Stimulated activated CD4-positive, alpha-beta T cell treated with anti-CD3 and anti-CD28 coated beads, Interleukin-2, amount 100 ng/mL, for 4 hours (primary cell): ENCODE data around the gene PNLIPRP3.
"Not testable (repeated sequence)": the region's sequence is repeated elsewhere in the genome, so short reads cannot be mapped to it uniquely, and the experiment has no call there.

Source experiments
- DNase-seq: peaks from one replicate; pipeline ENCODE4 v3.0.0-alpha.2; 2020; ENCODE audit warnings: low read depth

Gene PNLIPRP3

DNA sequence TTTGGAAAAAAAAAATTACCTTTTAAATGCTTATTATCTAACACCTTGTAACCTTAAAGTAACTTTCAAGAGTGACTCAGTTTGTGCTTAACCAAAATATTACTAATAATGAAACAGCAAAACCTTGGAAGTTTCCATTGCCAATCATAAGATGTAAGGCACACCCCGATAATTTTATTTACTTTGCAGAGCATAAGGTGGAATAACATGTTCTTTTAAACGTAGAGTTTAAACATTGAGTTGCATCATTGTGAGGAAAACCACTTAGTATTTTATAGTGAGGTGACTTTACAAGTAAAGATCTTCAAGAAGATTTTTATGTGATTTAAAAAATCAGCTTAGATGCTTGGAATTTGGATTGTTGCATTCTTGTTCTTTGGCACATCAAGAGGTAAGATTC is at the start of gene PNLIPRP3:
Gene PNLIPRP3 (plus strand): TSS at position 177 of the 400 bp plus-strand sequence. CDS start 166 bp downstream, at position 343.
- no peak for DNase-seq

DNA sequence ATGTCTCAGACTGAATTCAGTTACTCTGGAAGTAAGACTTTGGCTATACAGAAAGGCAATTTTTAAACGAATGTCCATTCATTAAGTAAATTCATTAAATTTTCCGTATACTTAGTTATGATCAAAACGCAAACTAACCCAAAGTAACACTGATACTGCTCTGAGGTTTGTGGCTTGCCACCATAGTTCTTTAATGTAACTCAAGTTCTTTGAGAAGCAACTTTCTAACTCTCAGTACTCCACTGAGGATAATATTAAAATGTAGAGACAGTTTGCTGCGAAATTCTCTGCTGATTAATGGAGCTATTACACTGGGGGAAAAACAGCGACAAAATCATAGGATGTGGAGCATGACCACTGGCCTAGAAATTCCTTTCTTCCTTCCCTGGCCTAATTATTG is 45.4 kb upstream of the PNLIPRP3 start:
- no peak for DNase-seq

DNA sequence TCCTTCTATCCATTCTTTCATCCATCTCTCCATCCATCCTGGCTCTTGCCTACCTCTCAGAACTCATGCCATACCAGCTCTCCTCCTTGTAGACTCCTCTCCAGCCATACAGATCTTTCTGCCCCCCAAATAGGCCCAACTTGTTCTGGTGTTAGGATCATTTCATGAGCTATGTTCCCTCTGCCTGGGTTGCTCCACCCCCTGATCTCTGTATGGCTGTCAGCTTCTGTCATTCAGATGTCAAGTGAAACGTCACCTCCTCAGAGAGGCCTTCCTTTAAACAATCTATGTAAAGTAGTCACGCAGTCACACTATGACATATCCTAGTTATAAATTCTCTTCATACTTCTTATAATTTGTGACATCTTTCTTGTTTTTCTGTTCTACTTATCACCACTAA is 42.3 kb upstream of the PNLIPRP3 start:
- DNase-seq = no peak

DNA sequence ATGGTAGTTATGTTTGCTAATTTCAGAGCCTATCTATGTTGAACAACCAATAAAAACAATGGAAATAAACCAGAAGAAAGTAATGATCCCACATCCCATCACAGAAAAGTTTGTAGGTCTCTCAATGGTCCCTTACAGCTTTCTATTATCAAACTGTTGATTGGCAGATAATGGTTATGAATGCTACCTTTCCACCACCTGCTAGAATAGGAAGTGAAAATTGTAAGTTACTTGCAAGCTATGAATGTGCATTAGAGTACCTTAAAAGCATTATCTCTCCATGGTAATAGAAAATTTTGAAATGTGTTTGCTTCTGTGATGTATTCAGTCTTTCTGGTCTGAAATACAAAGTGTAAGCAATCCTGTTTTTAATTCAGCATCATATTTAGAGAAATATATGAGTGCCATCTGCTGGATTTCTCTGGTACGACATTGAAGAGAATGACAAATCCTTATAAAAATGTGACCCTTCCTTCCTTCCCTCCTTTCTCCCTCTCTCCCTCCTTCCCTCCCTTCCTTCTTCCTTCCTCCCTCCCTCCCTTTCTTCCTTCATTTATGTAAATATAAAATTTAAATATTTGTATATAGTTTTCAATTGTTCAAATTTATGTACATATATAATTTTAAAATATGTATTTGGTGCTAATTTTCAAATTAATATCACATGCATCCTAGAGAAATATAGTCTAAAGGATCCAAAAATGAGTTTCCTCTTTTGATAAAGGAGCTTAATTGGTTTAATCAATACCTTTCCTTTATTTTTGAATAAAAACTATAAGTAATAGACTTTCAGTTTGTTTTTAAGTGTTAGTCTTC is 41.4 kb upstream of the PNLIPRP3 start:
- no peak for DNase-seq

DNA sequence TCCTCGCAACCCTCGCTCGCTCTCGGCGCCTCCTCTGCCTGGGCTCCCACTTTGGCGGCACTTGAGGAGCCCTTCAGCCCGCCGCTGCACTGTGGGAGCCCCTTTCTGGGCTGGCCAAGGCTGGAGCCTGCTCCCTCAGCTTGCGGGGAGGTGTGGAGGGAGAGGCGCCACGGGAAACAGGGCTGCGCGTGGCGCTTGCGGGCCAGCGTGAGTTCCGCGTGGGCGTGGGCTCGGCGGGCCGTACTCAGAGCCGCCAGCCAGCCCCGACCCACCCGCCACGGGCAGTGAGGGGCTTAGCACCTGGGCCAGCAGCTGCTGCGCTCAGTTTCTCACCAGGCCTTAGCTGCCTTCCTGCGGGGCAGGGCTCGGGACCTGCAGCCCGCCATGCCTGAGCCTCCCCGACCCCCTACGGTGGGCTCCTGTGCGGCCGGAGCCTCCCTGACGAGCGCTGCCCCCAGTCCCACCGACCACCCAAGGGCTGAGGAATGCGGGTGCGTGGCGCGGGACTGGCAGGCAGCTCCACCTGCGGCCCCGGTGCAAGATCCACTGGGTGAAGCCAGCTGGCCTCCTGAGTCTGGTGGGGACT is 34.3 kb upstream of the PNLIPRP3 start:
- not testable (repeated sequence) for DNase-seq

- DNase-seq = no peak
Observed at GRCh38 chr10:116395223-116395985, 32.2 kb upstream of the PNLIPRP3 start.

GRCh38 chr10:116398224-116398623 is 29.4 kb upstream of the PNLIPRP3 start:
- DNase-seq = no peak

- DNase-seq = no peak
Observed at GRCh38 chr10:116402858-116403257, 24.8 kb upstream of the PNLIPRP3 start.

GRCh38 chr10:116403740-116404250 is 23.9 kb upstream of the PNLIPRP3 start:
- DNase-seq = no peak

DNA sequence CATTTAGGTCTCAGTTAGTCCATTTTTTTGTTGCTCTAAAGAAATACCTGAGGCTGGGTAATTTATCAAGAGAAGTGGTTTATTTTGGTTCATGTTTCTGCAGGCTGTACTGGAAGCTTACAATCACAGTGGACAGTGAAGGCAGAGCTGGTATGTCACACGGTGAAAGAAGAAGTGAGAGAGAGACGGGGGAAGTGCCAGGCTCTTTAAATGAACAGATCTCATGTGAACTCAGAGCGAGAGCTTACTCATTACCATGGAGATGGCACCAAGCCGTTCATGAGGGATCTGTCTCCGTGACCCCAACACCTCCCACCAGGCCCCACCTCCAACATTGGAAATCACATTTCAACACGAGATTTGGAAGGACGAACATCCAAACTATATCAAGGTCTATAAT is 18.9 kb upstream of the PNLIPRP3 start:
- no peak for DNase-seq

- DNase-seq = no peak
Observed at GRCh38 chr10:116410351-116410750, 17.3 kb upstream of the PNLIPRP3 start.

DNA sequence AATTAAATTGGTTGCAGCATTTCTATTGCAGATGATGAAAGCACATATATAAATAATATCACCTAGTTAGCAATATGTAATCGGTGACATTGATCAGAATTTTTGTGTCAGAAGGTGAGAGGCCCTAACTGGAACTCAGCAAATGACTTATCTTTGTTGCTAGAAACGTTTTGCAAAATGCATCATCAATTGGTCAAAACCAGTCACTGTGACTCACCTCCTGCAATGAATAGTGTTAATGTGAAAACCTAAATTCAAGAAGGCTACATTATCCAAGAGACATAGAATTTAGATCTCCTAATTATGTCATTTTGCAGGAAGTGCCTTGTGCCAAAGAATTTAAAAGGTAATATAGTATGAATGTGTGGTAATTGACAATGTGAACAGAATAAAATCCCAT is 9.8 kb upstream of the PNLIPRP3 start:
- no peak for DNase-seq

DNA sequence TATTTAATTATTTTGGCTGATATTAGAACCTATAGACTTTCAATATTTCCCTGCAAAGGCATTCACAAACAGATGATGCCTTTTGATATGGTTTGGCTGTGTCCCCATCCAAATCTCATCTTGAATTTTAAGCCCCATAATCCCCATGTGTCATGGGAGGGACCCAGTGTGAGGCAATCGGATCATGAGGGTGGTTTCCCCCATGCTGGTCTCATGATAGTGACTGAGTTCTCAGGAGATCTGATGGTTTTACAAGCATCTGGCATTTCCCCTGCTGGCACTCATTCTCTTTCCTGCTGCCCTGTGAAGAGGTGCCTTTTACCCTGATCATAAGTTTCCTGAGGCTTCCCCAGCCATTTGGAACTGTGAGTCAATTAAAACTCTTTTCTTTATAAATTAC is 9.3 kb upstream of the PNLIPRP3 start:
- DNase-seq = no peak

GRCh38 chr10:116421815-116422214 is 5.8 kb upstream of the PNLIPRP3 start:
- no peak for DNase-seq

DNA sequence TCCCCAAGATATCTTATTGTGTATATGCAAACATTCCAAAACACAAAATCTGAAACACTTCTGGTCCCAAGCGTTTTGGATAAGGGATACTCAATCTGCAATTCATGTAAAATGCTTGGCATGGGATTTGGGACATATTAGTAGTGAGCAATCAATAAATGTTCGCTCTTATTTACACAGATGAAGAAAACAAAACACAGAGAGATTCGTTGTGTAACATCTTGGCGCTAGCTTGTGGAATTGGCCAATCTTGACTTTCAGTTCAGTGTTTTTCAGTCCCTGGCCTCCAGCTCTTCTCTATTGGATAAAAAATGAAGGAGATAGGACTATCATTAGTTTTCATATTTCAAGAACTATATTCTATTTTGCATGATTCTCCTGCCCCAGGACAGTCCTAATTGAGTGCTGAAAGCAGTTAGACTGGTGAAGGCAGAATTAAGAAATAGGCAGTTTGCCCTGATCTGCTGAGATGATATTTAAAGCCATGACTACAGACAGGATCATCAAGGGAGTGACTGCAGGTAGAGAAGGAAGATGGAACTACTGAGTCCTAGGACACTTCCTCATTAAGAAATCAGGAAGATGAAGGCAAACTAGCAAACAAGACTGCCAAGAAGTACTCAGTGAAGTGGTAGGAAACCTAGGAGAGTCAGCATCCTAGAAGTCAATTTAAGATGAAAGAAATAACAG is 1.8 kb downstream of the PNLIPRP3 start:
- no peak for DNase-seq

DNA sequence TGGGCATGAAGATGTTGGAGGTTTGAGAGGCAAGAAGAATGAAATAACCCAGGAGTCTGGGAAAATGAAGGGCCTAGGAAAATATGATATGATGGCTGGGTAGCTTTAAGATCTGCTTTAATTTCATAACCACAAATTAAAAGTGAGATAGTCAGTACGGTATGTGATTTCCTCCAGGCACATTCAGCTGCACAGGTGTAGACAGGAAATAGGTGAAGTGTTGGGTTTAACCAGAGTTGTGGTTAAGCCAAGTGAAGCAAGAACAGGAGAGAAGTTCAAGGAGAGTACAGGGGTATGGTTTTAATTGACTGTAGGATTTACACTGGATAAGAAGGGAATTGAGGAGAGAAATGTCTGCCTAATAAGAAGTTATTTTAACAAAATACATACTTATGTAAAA is 2.6 kb downstream of the PNLIPRP3 start:
- DNase-seq = no peak

GRCh38 chr10:116431598-116431997 is 4.0 kb downstream of the PNLIPRP3 start:
- DNase-seq = no peak

DNA sequence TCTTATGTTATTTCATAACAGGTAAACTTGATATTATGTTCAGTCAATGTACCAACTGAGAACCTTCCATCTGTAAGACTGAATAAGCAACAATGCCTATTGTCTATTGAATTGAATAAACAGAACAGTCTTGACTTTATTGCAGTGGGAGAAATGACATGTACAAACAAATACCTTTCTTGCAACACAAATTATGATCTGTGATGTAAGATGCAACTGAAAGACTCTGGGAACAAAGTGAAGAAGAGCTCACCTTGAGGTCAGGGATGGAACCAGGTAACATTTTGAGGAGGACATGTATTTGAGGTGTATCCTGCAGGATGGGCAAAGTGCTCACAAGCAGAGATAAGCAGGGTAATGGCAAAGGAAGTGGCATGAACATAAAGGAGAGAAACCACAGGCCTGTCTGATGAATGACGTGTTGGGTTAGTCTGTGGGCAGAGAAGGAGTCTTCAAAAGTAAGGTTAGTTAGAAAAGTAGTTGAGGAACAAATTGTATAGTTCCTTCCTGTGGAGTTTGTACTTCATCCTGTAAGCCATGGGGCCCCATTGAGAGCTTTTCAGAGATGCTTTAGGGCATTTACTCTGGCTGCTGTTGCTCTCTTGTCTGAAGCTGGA is 9.5 kb downstream of the PNLIPRP3 start:
- DNase-seq = no peak

DNA sequence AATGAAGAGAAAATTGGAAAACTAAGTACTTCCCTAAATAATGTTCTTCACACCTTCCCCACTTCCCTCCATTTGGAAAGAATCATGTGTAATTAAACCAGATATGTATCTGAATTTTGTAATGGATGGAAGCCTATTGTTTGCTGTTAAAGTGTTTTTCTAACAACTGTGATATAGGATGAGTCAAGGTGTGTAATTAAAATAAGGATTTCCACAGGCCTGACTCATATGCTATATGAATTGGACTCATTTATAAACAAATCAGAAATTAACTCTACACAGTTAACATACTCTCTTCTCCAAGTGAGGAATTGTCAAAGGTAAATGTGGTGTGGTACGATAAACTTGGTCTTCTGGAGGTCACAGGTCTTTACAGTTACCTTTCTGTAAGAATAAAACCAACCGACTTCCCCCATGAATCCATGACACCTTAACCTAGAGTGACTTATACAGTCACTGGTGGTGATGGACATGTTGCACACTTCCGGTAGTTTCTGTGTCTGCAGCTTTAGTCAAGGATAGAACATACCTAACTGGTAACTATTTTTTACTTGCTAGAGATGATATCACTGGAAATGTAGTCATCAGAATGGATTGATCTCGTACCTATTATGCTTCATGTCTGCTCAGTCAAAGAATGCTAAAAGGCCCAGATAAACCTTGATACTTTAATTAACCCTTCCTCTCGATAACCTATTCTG is 12.8 kb downstream of the PNLIPRP3 start:
- no peak for DNase-seq

- no peak for DNase-seq
Observed at GRCh38 chr10:116444527-116445142, 17.0 kb downstream of the PNLIPRP3 start.

DNA sequence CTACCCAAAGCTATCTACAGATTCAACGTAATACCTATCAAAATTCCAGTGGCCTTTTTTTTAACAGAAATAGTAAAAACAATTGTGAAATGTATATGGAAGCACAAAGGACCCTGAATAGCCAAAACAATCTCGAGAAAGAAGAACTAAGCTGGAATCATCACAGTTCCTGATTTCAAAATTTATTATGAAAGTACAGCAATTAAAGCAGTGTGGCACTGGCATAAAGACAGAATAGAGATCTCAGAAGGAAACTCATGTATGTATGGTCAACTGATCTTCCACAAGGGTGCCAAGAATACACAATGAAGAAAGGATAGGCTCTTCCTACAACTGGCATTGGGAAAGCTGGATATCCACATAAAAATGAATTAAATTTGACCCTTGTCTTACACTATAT is 23.2 kb downstream of the PNLIPRP3 start:
- DNase-seq = no peak
